Endodermal cell (in vitro differentiated cells): ENCODE measurements around the gene VEGFA. TPM values are rescaled to one million over a fixed set of nuclear protein-coding genes. Genes with fewer than 3 reads are reported as not detected.

Experiments used
- DNase-seq: peaks from one replicate; pipeline ENCODE4 v3.0.0-alpha.2; 2017
- H3K27ac ChIP-seq: 2 replicates; pipeline ENCODE4 v1.5.1; 2013; ENCODE audit warnings: mild to moderate bottlenecking, low read depth, low read length, moderate library complexity
- H3K27me3 ChIP-seq: 2 replicates; pipeline ENCODE4 v1.6.1; 2013; ENCODE audit warnings: mild to moderate bottlenecking, low read length, moderate library complexity; ENCODE audit not compliant: insufficient read depth, control insufficient read depth, poor library complexity, severe bottlenecking
- H3K36me3 ChIP-seq: 2 replicates; pipeline ENCODE4 v1.7.0; 2013; ENCODE audit warnings: mild to moderate bottlenecking, low read length, moderate library complexity; ENCODE audit not compliant: control insufficient read depth, insufficient read depth
- H3K4me1 ChIP-seq: one replicate; pipeline ENCODE4 v1.7.0; 2013; ENCODE audit warnings: low read length; ENCODE audit not compliant: control insufficient read depth, insufficient read depth
- H3K4me3 ChIP-seq: 2 replicates; pipeline ENCODE4 v1.5.1; 2013; ENCODE audit warnings: mild to moderate bottlenecking, low read length, moderate library complexity
- H3K9ac ChIP-seq: 2 replicates; pipeline ENCODE4 v1.6.1; 2013; ENCODE audit warnings: mild to moderate bottlenecking, low read length, moderate library complexity; ENCODE audit not compliant: poor library complexity, severe bottlenecking; ENCODE audit errors: extremely low read depth
- H3K9me3 ChIP-seq: 2 replicates; pipeline ENCODE4 v1.6.1; 2013; ENCODE audit warnings: mild to moderate bottlenecking, low read length, moderate library complexity; ENCODE audit not compliant: control insufficient read depth
- H3K27ac Mint-ChIP-seq: 2 replicates; pipeline ENCODE4 v1.8.0; 2020; ENCODE audit warnings: mixed read lengths
- H3K27me3 Mint-ChIP-seq: 2 replicates; pipeline ENCODE4 v1.8.0; 2021; ENCODE audit warnings: mild to moderate bottlenecking, mixed read lengths; ENCODE audit not compliant: insufficient read depth
- H3K36me3 Mint-ChIP-seq: 2 replicates; pipeline ENCODE4 v1.8.0; 2020; ENCODE audit warnings: low read depth, mixed read lengths
- H3K4me1 Mint-ChIP-seq: 2 replicates; pipeline ENCODE4 v1.8.0; 2020; ENCODE audit warnings: mixed read lengths
- H3K4me3 Mint-ChIP-seq: 2 replicates; pipeline ENCODE4 v1.8.0; 2020; ENCODE audit warnings: mild to moderate bottlenecking, moderate library complexity, mixed read lengths
- H3K9me3 Mint-ChIP-seq: 2 replicates; pipeline ENCODE4 v1.8.0; 2020; ENCODE audit warnings: mild to moderate bottlenecking, mixed read lengths
- WGBS, 2 experiments: methylation state at CpG; one replicate each; pipeline versions ENCODE4 v1.1.5 to v1.1.7; 2013; ENCODE audit warnings: missing lambda C conversion rate in 2 of 2, mixed read lengths in 1 of 2; ENCODE audit not compliant: insufficient coverage in 1 of 2, insufficient read length in 1 of 2; 5-methylcytosine and 5-hydroxymethylcytosine counted together
- total RNA-seq, 2 donors: library from RNA; stranded (reverse); fragmentation: NEBNext Ultra II Directional in 1 of 2; extraction: Animal tissue kit (Norgen Biotek cat#: 25700) in 1 of 2; gene quantifications; 2 replicates in 1 of 2; 3 replicates in 1 of 2; pipeline ENCODE4 v1.2.1, GENCODE V29; 2021
- TF ChIP-seq, protein P1 (sequence below): fragments of 200-600 bp; sonication (generic); conservative IDR thresholded peaks from 2 replicates; pipeline ENCODE4 v1.5.0; 2021; ENCODE audit warnings: antibody characterized with exemption, mild to moderate bottlenecking

Gene VEGFA
- total RNA-seq, 2 donors from 2014 or later: 163 to 254 TPM

DNA sequence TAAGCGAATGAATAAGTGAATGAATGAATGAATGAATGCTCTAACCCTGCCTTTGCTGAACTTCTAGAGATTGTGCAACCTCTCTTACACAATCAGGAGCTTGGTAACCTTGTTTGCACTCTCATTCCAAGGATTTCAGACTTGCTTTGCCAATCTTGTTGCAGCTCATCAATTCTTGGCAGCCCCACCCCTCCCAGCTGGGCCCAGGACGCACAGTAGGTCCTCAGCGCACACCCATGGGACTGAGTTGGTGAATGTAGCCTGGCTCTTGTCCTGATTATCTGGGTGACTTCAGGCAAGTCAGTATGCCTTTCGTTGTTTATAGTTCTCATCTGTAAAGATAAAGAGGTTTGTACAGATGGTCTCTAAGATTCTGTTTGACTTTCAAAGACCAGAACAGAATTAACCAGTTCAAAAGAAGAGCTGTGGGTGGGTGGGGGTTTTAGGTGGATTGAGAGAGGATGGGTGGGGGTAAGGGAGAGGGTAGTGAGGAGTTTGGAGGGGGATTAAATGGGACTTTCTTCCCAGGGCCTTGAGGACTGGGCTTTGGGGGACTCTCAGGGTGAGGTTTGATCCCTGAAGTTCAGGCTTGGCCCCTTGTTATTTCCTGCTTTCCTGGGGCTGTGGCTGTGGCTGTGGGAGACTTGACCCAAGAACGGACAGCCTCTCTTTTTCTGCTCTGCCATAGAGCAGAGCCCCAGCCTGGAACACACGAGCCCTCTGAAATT, 33.2 kb downstream of the VEGFA start:
- Mint-ChIP-seq H3K9me3 (no peaks in the 10 kb centered on the region), H3K4me1 (peaks cover 55% of the 10 kb centered on the region), H3K4me3 (no peak overlapping the region), H3K27me3 (no peaks in the 10 kb centered on the region), H3K27ac (no peak overlapping the region), H3K36me3 (no peaks in the 10 kb centered on the region)
- Histone ChIP-seq H3K36me3 (no peaks in the 10 kb centered on the region), H3K4me3 (no peak overlapping the region), H3K27ac (no peak overlapping the region), H3K4me1 (peaks cover 32% of the 10 kb centered on the region), H3K9ac (no peak overlapping the region), H3K27me3 (no peaks in the 10 kb centered on the region), H3K9me3 (no peaks in the 10 kb centered on the region)
- no peak for DNase-seq
- TF ChIP-seq, protein P1, sequence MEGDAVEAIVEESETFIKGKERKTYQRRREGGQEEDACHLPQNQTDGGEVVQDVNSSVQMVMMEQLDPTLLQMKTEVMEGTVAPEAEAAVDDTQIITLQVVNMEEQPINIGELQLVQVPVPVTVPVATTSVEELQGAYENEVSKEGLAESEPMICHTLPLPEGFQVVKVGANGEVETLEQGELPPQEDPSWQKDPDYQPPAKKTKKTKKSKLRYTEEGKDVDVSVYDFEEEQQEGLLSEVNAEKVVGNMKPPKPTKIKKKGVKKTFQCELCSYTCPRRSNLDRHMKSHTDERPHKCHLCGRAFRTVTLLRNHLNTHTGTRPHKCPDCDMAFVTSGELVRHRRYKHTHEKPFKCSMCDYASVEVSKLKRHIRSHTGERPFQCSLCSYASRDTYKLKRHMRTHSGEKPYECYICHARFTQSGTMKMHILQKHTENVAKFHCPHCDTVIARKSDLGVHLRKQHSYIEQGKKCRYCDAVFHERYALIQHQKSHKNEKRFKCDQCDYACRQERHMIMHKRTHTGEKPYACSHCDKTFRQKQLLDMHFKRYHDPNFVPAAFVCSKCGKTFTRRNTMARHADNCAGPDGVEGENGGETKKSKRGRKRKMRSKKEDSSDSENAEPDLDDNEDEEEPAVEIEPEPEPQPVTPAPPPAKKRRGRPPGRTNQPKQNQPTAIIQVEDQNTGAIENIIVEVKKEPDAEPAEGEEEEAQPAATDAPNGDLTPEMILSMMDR: no peak
- WGBS, 2 experiments: 90 to 91% methylated on average over 4 to 6 of the region's 6 CpGs

DNA sequence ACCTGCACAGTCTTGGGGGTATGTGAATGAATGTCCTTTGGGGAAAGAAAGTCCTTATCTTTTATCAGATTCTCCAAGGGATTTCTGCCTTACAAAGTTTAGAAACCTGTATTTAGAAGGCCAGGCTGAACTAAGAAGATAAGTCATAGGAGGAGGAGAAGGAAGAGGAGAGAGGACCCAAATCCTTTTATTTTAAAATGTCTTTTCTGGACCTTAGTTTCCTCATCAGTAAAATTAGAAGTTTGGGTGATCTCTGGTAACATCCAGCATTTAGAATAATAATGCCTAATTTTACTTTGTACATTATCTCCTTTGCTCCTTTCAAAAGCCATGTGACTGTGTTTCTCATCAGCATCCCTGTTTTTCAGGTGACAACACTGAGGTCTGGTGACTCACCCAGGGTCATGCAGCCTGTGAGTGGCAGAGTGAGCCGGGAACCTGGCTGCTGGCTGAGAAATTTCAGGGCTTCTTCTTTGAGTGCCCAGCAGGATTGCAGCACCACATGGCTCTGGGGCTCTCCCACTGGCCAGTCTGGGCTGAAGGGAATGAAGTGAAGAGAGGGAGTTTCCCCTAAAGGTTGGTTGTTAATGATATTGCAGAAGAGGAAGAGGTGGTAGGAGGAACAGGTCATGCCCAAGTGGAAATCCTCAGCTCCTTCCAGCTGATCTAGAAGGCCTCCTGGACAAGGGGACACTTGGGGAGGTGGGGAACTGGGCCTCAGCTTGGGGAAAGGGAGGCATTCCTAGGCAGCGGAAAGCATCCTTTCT, 34.0 kb downstream of the VEGFA start:
- Histone ChIP-seq H3K36me3 (no peaks in the 10 kb centered on the region), H3K9me3 (no peaks in the 10 kb centered on the region), H3K4me3 (no peak overlapping the region), H3K27ac (no peak overlapping the region), H3K4me1 (peaks cover 32% of the 10 kb centered on the region), H3K27me3 (no peaks in the 10 kb centered on the region), H3K9ac (no peak overlapping the region)
- H3K9me3 Mint-ChIP-seq: no peaks in the 10 kb centered on the region
- H3K4me3 Mint-ChIP-seq: no peak overlapping the region
- 95% methylated on average over 2 of the region's 2 CpGs; no CpG with 5 or more reads in 1 of the 2 experiments for WGBS, 2 experiments
- H3K36me3 Mint-ChIP-seq: no peaks in the 10 kb centered on the region
- H3K4me1 Mint-ChIP-seq: peaks cover 55% of the 10 kb centered on the region
- H3K27me3 Mint-ChIP-seq: no peaks in the 10 kb centered on the region
- peak overlapping the region; percentile 73 for H3K27ac Mint-ChIP-seq
- TF ChIP-seq, protein P1: no peak
- DNase-seq: no peak

DNA sequence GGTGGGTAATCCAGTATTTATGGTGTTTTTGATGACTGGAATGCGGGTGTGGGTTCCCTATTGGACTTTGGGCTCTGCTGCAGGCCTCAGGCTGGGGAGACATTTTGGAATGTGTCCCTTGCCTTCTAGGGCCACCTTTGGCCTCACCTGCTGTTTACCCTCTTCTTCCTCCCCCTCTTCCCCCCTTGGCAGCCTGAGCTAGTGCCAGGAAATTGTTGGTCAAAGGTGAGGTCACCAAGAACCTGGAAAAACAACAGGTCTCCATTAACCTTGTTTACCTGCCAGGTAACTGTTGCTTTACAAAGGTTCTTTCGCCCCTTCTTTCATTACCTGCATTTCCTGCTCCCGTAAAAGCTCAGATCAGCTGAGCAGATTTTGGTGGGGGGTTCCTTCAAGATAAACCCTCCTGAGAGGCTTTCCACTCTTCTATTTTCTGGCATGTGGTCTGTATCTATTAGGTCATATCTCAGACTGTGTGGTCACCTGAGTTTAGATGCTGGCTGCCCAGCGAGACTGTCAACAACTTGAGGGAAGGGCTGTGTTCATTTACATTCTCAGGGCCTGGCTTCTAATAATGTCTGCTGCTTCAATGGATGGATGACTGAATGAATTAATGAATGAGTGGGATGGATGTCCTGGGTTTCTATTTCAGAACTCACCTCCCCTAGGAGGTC, 34.7 kb downstream of the VEGFA start:
- Mint-ChIP-seq H3K4me3 (no peak overlapping the region), H3K9me3 (no peaks in the 10 kb centered on the region), H3K4me1 (peaks cover 61% of the 10 kb centered on the region), H3K27ac (peak overlapping the region; percentile 77), H3K27me3 (no peaks in the 10 kb centered on the region), H3K36me3 (no peaks in the 10 kb centered on the region)
- H3K4me3 ChIP-seq: no peak overlapping the region
- no peaks in the 10 kb centered on the region for H3K36me3 ChIP-seq
- 85 to 95% methylated on average over 3 to 4 of the region's 4 CpGs for WGBS, 2 experiments
- DNase-seq: no peak
- H3K27me3 ChIP-seq: no peaks in the 10 kb centered on the region
- H3K9ac ChIP-seq: no peak overlapping the region
- H3K9me3 ChIP-seq: no peaks in the 10 kb centered on the region
- TF ChIP-seq, protein P1: no peak
- H3K4me1 ChIP-seq: peaks cover 33% of the 10 kb centered on the region
- H3K27ac ChIP-seq: no peak overlapping the region
